GM19468 (cell line): ENCODE data around the gene DSCAML1.
"Not testable (repeated sequence)": the region's sequence is repeated elsewhere in the genome, so short reads cannot be mapped to it uniquely, and the experiment has no call there.

Experiments used
- ATAC-seq: cut with Tn5 transposase; IDR thresholded peaks from one replicate; pipeline ENCODE4 v1.9.1; 2021; ENCODE audit warnings: mild to moderate bottlenecking, moderate library complexity, moderate number of reproducible peaks; ENCODE audit not compliant: unreplicated experiment; ENCODE audit errors: extremely low read depth

DSCAML1 gene

DNA sequence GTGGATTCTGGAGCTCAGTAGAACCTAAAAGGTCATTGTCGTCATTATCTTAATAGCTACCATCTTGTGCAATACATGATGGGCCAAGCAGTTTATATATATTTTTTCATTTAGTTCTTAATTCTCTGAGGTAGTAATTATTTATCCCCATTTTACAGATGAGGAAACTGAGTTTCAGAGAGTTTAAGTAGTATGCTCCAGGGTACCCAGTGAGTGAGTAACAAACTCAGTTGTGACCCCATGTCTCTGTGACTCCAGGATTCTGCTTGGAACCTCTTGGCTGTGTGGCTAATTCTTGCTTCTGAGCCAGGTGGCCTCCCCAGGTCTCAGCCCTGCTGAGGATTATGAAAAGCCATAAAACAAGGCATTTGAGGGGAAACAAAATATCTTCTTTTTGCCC lies 386.8 kb downstream of the DSCAML1 start:
- ATAC-seq: no peak

DNA sequence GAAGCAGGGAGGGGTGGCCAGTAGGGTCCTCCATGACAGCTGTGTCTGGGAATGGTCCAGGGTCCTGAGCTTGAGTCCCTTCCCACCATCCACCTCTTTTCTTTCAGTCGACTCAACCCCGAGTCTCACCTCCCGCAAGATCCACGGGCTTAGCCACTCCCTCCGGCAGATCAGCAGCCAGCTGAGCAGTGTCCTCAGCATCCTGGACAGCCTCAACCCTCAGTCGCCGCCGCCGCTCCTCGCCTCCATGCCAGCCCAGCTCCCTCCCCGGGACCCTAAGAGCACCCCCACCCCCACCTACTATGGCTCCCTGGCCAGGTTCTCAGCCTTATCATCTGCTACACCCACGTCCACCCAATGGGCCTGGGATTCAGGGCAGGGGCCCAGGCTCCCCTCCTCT lies 387.5 kb downstream of the DSCAML1 start:
- no peak for ATAC-seq

DNA sequence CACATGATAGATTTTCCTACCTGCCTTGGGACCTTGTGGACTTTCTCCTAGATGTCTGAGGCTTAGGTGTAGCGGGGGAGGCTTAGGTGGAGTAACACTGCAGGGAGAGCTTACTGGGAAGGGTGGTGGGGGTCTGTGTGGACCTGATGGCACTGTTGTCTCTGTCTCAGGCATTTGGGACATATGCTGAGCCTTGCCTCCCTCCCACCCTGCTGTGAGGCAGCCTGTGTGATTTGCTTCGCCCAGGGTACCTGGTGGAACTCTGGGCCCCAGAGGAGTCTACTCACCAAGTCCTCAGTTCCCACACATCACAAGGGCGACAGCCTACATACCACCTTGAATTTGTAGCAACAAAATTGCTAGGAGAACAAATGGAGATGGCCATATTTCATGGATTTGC lies 388.7 kb downstream of the DSCAML1 start:
- ATAC-seq: no peak

DNA sequence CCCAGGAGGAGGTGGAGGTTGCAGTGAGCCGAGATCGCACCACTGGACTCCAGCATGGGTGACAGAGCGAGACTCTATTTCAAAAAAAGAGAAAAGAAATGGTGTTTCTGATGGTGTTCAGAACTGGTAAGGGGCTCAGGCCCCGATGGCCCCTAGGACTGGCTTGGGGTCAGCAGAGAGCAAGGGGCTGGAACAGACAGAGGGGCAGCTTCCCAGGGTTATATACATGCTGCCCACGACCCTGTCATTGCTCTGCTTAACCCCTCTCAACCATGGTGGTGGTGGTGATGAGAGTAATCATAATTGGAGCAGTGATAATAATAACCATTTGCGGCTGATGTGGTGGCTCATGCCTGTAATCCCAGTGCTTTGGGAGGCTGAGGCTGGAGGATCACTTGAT lies 390.0 kb downstream of the DSCAML1 start:
- ATAC-seq: no peak

DNA sequence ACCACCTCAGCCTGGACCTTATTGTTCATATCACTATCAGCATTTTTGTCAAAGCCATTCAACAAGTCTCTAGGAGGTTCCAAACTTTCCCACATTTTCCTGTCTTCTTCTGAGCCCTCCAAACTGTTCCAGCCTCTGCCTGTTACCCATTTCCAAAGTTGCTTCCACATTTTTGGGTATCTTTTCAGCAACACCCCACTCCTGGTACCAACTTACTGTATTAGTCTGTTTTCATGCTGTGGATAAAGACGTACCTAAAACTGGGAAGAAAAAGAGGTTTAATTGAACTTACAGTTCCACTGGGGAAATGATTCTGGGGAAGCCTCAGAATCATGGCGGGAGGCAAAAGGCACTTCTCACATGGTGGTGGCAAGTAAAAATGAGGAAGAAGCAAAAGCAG lies 391.1 kb downstream of the DSCAML1 start:
- not testable (repeated sequence) for ATAC-seq

DNA sequence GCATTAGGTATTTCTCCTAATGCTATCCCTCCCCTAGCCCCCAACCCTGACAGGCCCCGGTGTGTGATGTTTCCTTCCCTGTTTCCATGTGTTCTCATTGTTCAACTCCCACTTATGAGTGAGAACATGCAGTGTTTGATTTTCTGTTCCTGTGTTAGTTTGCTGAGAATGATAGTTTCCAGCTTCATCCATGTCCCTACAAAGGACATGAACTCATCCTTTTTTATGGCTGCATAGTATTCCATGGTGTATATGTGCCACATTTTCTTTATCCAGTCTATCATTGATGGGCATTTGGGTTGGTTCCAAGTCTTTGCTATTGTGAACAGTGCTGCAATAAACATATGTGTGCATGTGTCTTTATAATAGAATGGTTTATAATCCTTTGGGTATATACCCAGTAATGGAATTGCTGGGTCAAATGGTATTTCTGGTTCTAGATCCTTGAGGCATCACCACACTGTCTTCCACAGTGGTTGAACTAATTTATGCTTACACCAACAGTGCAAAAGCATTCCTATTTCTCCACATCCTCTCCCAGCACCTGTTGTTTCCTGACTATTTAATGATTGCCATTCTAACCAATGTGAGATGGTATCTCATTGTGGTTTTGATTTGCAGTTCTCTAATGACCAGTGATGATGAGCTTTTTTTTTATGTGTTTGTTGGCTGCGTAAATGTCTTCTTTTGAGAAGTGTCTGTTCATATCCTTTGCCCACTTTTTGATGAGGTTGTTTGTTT lies 397.7 kb downstream of the DSCAML1 start:
- not testable (repeated sequence) for ATAC-seq

DNA sequence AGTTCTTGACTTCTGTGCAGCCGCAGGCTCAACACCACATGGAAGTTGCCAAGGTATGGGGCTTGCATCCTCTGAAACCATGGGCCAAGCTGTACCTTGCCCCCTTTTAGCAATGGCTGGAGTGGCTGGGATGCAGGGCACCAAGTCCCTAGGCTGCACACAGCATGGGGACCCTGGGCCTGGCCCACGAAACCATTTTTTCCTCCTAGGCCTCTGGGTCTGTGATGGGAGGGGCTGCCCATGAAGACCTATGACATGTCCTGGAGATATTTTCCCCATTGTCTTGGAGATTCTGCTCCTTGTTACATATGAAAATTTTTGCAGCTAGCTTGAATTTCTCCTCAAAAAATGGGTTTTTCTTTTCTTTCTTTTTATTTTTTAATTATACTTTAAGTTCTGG lies 398.4 kb downstream of the DSCAML1 start:
- not testable (repeated sequence) for ATAC-seq

DNA sequence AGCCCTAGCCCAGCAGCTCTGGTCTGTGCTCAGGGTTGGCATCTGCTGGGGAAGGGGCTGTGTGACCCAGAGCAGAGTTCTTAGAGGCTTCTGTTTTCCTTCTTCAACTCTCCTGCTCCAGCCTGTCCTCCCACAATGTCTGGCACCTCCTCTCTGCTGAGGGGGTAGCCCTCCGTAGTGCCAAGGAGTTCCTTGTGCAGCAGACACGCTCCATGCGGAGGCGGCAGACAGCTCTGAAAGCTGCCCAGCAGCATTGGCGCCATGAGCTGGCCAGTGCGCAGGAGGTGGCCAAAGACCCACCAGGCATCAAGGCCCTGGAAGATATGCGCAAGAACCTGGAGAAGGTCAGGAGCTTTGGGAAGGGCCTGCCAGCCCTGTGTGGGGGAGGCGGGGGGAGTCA lies 400.0 kb downstream of the DSCAML1 start:
- no peak for ATAC-seq

DNA sequence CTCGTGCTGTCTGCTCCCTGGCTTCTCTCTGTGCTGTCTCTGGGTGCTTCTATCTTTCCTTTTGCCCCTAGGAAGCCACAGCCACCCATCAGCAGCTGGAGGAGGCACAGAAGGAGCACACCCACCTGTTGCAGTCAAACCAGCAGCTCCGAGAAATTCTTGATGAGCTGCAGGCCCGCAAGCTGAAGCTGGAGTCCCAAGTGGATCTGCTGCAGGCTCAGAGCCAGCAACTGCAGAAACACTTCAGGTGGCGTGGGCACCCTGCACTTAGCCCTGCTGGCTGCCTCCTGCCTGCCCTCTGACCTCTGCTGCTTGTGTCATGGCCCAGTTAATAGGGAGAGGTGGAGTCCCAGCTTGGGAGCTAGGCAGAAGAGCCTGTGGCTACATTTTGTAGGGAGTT lies 401.5 kb downstream of the DSCAML1 start:
- no peak for ATAC-seq

DNA sequence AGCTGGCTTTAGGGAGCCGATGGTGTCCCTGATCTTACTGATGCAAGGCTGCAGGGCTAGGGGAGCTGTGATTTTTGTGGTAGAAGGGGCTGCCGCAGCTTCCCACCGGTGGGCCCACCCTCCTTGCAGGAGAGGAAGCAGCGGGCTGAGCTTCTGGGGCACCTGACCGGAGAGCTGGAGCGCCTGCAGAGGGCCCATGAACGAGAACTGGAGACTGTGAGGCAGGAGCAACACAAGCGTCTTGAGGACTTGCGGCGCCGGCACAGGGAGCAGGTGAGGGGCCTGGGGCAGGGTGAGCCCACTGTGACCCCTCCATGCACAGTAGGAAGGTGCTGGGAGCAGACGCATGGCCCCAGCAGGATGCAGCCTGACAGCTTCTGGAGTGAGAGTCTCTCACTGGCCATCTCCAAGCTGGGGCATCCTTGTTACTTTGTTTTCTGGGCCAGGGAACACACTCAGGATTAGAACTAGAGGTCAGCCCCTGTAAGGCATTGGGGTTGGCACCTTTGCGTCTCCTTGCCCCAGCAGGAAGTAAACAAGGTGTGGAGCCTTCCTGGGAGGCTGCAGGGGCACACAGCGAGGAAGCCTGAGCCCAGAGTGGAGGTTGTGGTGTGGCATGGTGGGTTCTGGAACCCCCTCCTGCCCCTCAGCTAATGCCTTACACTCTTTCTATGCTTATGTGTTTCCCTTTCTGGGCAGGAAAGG lies 402.6 kb downstream of the DSCAML1 start:
- no peak for ATAC-seq

DNA sequence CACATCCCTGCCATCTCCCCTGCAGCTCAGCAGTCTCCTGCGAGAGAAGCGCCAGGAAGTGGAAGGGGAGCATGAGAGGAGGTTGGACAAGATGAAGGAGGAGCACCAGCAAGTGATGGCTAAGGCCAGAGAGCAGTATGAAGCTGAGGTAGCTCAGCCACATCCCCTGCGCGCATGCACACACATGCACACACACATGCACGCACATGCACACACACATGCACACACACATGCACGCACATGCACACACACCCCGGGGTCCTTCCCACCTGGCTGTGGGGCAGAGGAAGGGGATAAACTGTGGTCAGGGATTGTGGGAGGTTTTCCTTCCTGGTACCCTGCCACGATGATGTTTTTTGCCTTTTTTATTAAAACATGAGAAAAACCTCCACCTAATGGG lies 404.0 kb downstream of the DSCAML1 start:
- no peak for ATAC-seq

DNA sequence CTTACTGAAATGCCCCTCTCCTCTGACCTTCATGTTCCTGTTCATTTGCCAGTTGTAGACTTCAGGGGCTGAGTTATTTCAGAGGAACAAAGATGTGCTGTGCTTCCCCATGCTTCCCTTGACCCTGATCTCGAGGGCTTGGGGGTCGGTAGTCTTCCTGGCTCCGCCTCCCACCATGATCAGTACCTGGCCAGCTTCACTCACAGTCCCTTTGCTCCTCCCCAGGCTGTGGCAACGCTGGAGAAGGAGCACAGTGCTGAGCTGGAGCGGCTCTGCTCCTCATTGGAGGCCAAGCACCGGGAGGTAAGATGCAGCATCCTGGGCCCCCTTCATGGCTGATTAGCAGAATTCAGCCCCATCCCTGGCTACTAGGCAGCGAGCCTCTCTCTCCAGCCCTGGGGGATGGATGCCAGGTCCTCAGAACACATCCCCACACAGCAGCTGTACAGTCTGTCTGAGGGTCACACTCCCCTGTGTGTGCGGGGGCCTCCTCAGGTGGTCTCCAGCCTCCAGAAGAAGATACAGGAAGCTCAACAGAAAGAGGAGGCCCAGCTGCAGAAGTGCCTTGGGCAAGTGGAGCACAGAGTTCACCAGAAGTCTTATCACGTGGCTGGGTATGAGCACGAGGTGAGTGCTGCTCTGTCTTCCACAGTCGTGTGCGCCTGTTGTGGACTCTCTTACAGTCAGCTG lies 404.9 kb downstream of the DSCAML1 start:
- no peak for ATAC-seq

DNA sequence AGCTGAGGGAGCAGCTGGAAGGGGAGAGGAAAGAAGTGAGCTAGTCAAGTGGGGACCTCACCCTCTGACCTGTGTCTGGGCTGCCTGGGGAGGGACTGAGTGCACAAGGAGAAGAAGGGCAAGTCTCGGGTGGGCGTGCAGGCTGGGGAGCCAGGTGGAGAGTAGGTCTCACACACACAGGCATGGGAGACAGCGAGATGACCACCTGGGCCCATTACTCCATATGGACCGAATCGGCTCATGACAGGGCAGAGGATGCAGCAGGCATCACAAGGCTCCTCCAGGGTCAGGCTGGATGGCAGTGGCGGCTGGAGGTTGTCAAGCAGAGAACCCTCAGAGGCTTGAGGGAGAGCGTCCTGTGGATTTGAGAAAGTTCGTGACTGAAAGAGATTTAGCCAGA lies 405.8 kb downstream of the DSCAML1 start:
- ATAC-seq: no peak

DNA sequence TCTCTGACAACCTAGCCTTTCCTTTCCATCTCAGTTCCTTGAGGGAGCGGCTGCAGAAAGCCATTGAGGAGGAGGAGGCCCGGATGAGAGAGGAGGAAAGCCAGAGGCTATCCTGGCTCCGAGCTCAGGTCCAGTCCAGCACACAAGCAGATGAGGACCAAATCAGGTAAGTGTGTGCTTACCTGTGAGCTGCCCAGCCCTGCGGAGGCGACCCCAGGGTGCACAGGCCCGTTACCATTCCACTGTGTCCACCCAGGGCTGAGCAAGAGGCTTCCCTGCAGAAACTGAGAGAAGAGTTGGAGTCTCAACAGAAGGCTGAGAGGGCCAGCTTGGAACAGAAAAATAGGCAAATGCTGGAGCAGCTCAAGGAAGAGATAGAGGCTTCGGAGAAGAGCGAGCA lies 406.3 kb downstream of the DSCAML1 start:
- ATAC-seq: no peak

DNA sequence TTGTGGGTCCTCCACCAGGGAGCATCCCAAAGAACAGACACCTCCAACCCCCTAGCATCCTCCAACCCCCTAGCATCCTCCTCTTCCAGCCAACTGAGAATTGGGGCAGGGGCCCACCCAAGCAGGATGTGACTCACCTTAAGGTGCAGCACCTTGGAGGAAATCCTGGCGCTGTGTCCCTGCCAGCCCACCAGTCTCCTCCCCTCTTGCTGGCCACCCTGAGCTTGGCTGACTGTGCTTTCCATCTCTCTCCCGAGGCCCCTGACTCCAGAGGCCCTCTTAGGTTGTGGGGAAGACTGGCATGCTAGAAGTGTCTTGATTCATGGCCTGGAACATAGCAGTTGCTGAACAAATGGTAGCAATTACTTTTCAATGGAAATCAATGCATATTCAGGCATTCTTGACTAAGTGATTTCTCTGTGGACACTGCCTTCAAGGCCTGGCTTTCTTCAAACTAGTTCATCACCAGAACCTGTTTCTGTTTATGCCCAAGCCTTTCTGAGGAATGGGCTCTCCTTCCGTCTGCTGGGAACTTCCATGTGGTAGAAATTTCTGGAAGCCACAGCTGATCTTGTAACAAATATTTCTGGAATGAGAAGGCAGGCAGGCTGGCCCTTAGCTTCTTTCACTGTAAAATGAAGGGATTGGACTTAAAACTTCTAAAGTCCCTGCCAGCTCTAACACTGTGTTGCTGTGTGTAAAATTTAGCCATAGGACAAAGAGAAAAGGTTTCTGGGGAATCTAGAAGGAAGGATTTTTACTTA lies 408.8 kb downstream of the DSCAML1 start:
- ATAC-seq: no peak

DNA sequence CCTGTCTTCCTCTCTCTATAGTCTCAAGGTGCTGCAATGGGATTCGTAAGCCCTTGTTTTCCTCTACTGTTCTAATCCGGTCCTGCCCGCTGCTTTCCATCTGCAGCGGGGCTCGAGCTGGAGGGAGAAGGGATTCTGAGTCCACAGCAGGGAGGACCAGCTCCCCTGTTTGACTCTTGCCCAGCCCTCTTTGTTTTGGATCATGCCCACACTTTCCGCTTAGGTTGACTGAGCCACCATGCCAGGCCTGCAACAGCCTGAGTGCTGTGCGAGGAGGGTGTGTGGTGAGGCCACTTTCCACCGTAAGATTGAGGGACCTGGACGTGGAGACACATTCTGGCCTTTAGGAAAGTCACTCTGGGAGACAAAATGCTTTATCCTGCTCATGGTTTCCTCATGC lies 411.1 kb downstream of the DSCAML1 start:
- no peak for ATAC-seq

DNA sequence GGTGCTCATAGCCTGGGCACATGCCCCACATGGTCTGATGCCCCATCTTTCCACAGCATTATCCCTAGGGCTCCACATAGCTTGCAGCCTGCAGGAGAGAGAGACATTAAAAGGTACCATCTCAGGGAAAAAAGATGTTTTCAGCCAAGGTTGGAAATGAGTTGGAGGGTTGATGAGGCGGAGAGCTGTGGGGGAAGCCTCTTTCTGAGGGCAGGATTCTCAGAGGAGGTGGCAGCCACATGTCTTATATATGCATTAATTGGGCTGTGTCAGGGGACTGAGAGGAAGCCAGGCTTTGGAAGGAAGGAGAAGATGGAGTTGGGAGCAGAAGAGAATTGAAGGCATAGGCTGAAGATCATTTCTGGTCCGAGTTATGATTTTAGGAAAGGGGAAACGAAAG lies 411.5 kb downstream of the DSCAML1 start:
- no peak for ATAC-seq

DNA sequence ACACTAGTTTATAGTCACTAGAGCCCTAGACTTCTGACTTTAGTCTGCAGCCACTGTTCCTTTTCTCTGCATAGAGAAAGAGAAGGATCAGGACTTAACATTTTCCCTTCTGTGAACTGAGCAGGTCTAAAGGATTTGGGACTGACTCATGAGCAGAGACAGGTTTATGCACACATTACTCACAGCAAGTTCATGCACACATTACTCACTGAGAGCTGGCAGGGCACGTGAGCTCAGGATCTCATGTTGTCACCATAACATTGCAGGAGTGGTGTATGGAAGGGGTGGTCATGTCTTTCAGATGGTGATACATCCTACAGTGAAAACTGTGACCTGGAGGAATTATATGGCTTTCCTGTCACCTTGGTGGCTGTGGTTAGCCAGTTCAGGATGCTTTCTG lies 413.0 kb downstream of the DSCAML1 start:
- no peak for ATAC-seq

DNA sequence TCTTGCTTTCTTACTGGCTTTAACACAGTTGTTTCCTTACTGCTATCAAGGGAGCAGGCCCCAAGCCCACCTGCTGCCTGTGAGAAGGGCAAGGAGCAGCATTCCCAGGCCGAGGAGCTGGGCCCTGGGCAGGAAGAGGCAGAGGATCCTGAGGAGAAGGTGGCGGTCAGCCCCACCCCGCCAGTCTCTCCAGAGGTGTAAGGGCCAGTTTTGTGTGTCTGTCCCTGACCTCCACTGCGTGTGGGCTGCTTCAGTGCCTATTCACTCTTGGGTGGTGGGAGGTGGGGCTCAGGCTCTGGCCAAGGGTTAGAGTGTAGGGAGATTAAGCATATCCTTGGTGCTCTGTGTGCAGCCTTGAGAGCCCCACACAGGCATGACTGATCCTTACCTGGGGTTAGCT lies 414.3 kb downstream of the DSCAML1 start:
- ATAC-seq: no peak

DNA sequence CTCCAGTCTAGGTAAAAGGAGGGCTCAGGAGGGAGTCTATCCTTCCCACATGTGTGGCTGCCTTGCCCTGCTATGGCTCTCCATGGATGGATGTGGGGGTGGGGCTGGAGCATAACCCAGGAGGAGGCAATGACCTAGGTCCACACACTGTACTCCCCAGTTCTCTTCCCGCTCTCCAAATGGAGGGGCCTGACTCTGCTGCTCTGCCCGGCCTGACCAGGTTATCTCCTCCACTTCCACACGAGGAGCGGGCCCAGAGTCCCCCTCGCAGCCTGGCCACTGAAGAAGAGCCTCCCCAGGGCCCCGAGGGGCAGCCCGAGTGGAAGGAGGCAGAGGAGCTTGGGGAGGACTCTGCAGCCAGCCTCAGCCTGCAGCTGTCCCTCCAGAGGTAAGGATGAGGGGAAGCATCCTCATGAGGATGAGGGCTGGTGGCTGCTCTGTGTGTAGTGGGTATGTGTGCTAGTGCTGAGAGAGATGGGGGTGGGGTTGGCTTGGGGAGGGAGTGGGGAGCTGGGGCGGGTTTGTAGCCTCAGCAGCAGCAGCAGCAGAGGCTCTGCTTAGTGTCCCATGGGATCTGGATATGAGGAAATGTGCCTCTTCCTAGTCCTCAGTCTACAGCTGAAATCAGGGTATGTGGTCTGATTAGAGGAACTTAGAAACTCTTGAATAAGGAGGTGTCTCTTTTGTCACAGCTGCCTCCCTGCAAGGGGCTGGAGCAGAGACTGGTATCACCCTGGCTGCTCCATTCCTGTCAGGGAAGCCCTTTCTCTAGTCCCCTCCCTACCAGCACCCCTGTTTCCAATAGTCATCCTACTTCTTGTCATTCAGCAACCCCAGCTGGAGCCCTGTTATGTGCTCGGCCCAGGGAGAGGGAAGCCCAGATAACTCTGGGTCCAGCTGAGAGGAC lies 415.3 kb downstream of the DSCAML1 start:
- no peak for ATAC-seq
